Psoas muscle (tissue), 8 donors: ENCODE measurements around the gene SGMS1. TPM values are rescaled to one million over a fixed set of nuclear protein-coding genes. Genes with fewer than 3 reads are reported as not detected.

Source experiments
- ATAC-seq, 4 donors: fragments of 200-7000 bp; cut with Tn5 transposase; one replicate each; pipeline ENCODE4 v1.9.1; 2020; ENCODE audit warnings: moderate library complexity in 3 of 4, mild to moderate bottlenecking in 2 of 4
- DNase-seq, 2 donors: peaks; one replicate each; pipeline ENCODE4 v3.0.0-alpha.2; 2020
- H3K27ac ChIP-seq: fragments of 200-600 bp; one replicate; pipeline ENCODE4 v1.8.0; 2022
- H3K27me3 ChIP-seq, 3 donors: fragments of 200-600 bp in 1 of 3; one replicate each; pipeline versions ENCODE4 v1.6.1 to v1.8.0; 2013 to 2022; ENCODE audit warnings: low read length in 2 of 3, mild to moderate bottlenecking in 2 of 3, moderate library complexity in 1 of 3; ENCODE audit not compliant: insufficient read depth in 3 of 3
- H3K36me3 ChIP-seq, 2 donors: fragments of 200-600 bp in 1 of 2; one replicate each; pipeline versions ENCODE4 v1.6.1 to v1.8.0; 2013 to 2022; ENCODE audit warnings: low read depth in 1 of 2, mild to moderate bottlenecking in 1 of 2, moderate library complexity in 1 of 2; ENCODE audit not compliant: insufficient read depth in 1 of 2
- H3K4me1 ChIP-seq: fragments of 200-600 bp; one replicate; pipeline ENCODE4 v1.8.0; 2022
- H3K4me3 ChIP-seq: fragments of 200-600 bp; one replicate; pipeline ENCODE4 v1.8.0; 2022; ENCODE audit warnings: mild to moderate bottlenecking
- H3K9me3 ChIP-seq: fragments of 200-600 bp; one replicate; pipeline ENCODE4 v1.8.0; 2022
- CTCF ChIP-seq: fragments of 200-600 bp; IDR thresholded peaks from one replicate; pipeline ENCODE4 v1.8.0; 2022; ENCODE audit warnings: antibody characterized with exemption
- WGBS, 3 donors: extraction: QIAGEN DNeasy Blood & Tissue Kit; methylation state at CpG; one replicate each; pipeline versions ENCODE4 v1.1.6 to v1.1.7; 2013; 5-methylcytosine and 5-hydroxymethylcytosine counted together
- intact Hi-C, 2 donors: fragments of 100-400 bp; cut with DNase I; formaldehyde crosslinking; loops; one replicate each; pipeline versions ENCODE4 v1.11.0 to v1.14.2; 2022
- polyA plus RNA-seq, 3 donors: library from polyadenylated mRNA; stranded (reverse); fragments of 200-250 nt; gene quantifications; one replicate each; pipeline ENCODE4 v1.2.3, GENCODE V29; 2013
- total RNA-seq, 4 donors: library from RNA; stranded (reverse); fragmentation: NEBNext Ultra II Directional in 2 of 4; extraction: Animal tissue kit (Norgen Biotek cat#: 25700) in 2 of 4; gene quantifications; one replicate each; pipeline versions ENCODE4 v1.2.1 to v1.2.4, GENCODE V29; 2021 to 2023
- donor health status: healthy with polysubstance abuse.
- donor health status: DM: no; HTN: no; CAD: no; lungs with moderate emphysema.
- donor health status: Bipolar disorder and iron deficiency.
- donor health status: healthy.
- donor health status: DM: yes; HTN: yes; CAD: no.
- donor health status: DM: no; HTN: no; CAD: no.
- donor health status: DM: no; HTN: no; CAD: no.
- donor health status: DM: yes; HTN: yes; CAD: no.

The SGMS1 gene
- total and polyA plus RNA-seq, 7 donors, result 6.2 to 16.7 (median 11.3) TPM

GRCh38 chr10:50561266-50561665, 62.5 kb downstream of the SGMS1 start:
- intact Hi-C loops, result no loop called here
- peak; percentile 18 to 58 (median 41) for ATAC-seq
- no peak for DNase-seq
- peaks cover 43% of the 10 kb centered on the region for H3K4me1 ChIP-seq
- H3K9me3 ChIP-seq, result no peaks in the 10 kb centered on the region
- TF ChIP-seq CTCF, result no peak
- no peaks in the 10 kb centered on the region for H3K27me3 ChIP-seq
- no peak overlapping the region for H3K27ac ChIP-seq
- no peak overlapping the region for H3K4me3 ChIP-seq
- 27 to 43% (median 33%) methylated on average over 5 of the region's 5 CpGs for WGBS, 3 donors
- H3K36me3 ChIP-seq, result no peaks in the 10 kb centered on the region

- no peak for TF ChIP-seq CTCF
- Histone ChIP-seq H3K36me3 (no peaks in the 10 kb centered on the region), H3K9me3 (no peaks in the 10 kb centered on the region), H3K4me3 (no peak overlapping the region), H3K27me3 (no peaks in the 10 kb centered on the region), H3K4me1 (peaks cover 52% of the 10 kb centered on the region), H3K27ac (no peak overlapping the region)
- DNase-seq, result no peak
- no peak for ATAC-seq
- intact Hi-C loops, result no loop called here
- WGBS, 3 donors, result 88 to 98% (median 90%) methylated on average over 1 of the region's 1 CpG
These were observed 63.4 kb downstream of the SGMS1 start for GRCh38 chr10:50560370-50560769.

GRCh38 chr10:50558371-50558770, 65.4 kb downstream of the SGMS1 start:
- 9 to 14% (median 11%) methylated on average over 5 of the region's 5 CpGs for WGBS, 3 donors
- intact Hi-C loops, result loop anchor here (5.0 kb wide), 1 partner anchor 64 kb away; the partner anchor contains the start of gene SGMS1 (in 2 of the 2)
- H3K4me1 ChIP-seq, result peaks cover 62% of the 10 kb centered on the region
- no peak overlapping the region for H3K27ac ChIP-seq
- no peaks in the 10 kb centered on the region for H3K27me3 ChIP-seq
- ATAC-seq, result peak in 2 of 4 donors; percentile 40 to 50
- H3K36me3 ChIP-seq, result no peaks in the 10 kb centered on the region
- DNase-seq, result no peak
- TF ChIP-seq CTCF, result no peak
- H3K4me3 ChIP-seq, result no peak overlapping the region
- no peaks in the 10 kb centered on the region for H3K9me3 ChIP-seq

GRCh38 chr10:50557130-50557682, 66.5 kb downstream of the SGMS1 start:
- WGBS, 3 donors, result 89 to 95% (median 95%) methylated on average over 1 of the region's 1 CpG
- ATAC-seq (no peak), DNase-seq (no peak)
- H3K4me3 ChIP-seq, result no peak overlapping the region
- peaks cover 71% of the 10 kb centered on the region for H3K4me1 ChIP-seq
- no peaks in the 10 kb centered on the region for H3K27me3 ChIP-seq
- intact Hi-C loops, result loop anchor here (5.0 kb wide), 1 partner anchor 65 kb away; the partner anchor contains the start of gene SGMS1 (in 2 of the 2)
- no peaks in the 10 kb centered on the region for H3K36me3 ChIP-seq
- no peaks in the 10 kb centered on the region for H3K9me3 ChIP-seq
- no peak overlapping the region for H3K27ac ChIP-seq
- no peak for TF ChIP-seq CTCF
